Rectal smooth muscle tissue (tissue), 1 donor: ENCODE results near the gene HCN1.
"Not testable (repeated sequence)": the region's sequence is repeated elsewhere in the genome, so short reads cannot be mapped to it uniquely, and the experiment has no call there.

Experiments used
- H3K27ac ChIP-seq: one replicate; pipeline ENCODE4 v1.7.0; 2013; ENCODE audit warnings: low read depth, low read length, inconsistent platforms
- H3K27me3 ChIP-seq: one replicate; pipeline ENCODE4 v1.7.0; 2013; ENCODE audit warnings: low read length; ENCODE audit not compliant: control insufficient read depth, insufficient read depth
- H3K36me3 ChIP-seq: one replicate; pipeline ENCODE4 v1.7.0; 2013; ENCODE audit warnings: low read length; ENCODE audit not compliant: control insufficient read depth, insufficient read depth
- H3K4me1 ChIP-seq: one replicate; pipeline ENCODE4 v1.7.0; 2013; ENCODE audit warnings: low read length; ENCODE audit not compliant: control insufficient read depth, insufficient read depth
- H3K4me3 ChIP-seq: one replicate; pipeline ENCODE4 v1.7.0; 2013; ENCODE audit warnings: low read length
- H3K9ac ChIP-seq: one replicate; pipeline ENCODE4 v1.7.0; 2013; ENCODE audit warnings: low read length

Gene HCN1

GRCh38 chr5:45408067-45408466 is 288.1 kb downstream of the HCN1 start:
- Histone ChIP-seq H3K4me1 (no peaks in the 10 kb centered on the region), H3K36me3 (no peaks in the 10 kb centered on the region), H3K4me3 (no peak overlapping the region), H3K27ac (no peak overlapping the region), H3K27me3 (no peaks in the 10 kb centered on the region), H3K9ac (no peak overlapping the region)

DNA sequence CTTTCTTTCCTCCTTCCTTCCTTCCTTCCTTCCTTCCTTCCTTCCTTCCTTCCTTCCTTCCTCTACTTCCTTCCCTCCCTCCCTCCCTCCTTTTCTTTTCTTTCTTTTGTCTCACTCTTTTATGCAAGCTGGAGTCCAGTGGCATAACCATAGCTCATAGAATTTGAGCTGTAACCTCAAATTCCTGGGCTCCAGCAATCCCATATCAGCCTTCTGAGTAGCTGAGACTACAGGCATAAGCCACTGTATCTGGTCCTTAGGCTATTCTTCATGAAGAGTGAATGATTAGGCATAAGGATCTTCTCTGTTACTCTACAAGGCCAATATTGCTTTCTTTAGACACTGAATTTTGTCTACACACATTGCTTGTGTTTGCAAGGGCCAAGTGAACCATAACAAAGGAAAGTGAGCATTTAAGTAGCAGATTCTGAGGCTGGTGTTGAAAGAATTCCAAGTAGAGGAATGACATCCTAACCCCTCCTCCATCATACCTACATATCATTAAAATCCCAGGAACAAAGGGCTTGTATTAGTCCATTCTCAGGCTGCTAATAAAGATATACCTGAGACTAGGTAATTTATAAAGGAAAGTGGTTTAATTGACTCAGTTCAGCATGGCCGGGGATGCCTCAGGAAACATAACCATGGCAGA is 293.2 kb downstream of the HCN1 start:
- Histone ChIP-seq H3K27me3 (no peaks in the 10 kb centered on the region), H3K27ac (no peak overlapping the region), H3K36me3 (no peaks in the 10 kb centered on the region), H3K4me3 (no peak overlapping the region), H3K9ac (no peak overlapping the region), H3K4me1 (no peaks in the 10 kb centered on the region)

DNA sequence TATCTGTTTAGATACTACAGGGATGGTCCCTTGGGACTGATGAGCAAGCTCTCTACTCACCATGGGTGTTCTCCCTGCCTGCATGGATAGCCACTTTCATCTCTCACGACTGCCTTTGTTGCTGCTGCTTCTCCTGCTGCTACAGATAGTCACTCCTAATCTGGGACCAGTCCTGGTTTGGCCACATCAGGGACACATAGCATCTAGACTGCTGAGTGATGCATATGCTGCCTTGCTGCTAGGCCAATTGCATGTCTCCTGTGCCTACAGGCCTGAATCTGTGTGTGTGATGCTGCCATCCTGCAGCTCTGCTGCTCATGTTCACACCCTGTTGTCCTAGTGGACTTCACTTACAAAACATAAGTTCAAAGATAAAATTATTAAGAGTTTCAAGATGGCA is 297.1 kb downstream of the HCN1 start:
- Histone ChIP-seq H3K27ac (no peak overlapping the region), H3K9ac (no peak overlapping the region), H3K27me3 (no peaks in the 10 kb centered on the region), H3K36me3 (no peaks in the 10 kb centered on the region), H3K4me3 (no peak overlapping the region), H3K4me1 (no peaks in the 10 kb centered on the region)

DNA sequence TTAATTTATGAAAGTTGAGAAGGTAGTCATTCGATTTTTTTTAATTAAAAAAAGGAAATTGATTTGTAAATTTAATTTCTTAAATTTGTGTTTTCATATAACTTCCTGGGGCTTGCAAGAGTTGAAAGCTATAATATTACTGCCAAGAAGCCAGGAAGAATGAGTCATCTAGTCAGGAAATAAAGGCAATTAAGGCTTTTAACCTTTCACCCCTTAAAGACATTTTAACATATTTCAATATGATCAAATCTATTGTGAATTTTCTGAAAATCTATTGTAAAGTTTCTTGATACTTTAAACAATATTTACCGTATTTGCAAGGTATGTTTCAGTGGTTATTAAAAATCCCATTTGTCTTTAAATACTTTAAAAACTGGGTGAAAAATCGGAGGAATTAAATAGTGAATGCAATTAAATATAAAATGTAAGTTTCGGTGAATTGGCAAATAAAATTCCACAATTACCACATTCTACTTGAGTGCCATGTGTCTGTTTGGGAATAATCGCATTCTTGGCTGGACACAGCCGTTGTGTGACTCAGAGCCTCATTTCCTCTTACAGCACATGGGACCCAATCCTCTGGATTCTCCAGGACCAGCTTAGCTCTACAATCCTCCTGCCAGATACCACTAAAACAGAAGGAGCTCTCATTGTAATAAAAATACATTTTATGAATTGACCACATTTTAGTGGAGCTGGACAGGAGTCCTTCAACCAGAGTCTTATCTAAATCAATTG is 310.7 kb downstream of the HCN1 start:
- no peaks in the 10 kb centered on the region for H3K27me3 ChIP-seq
- H3K27ac ChIP-seq, result no peak overlapping the region
- no peaks in the 10 kb centered on the region for H3K4me1 ChIP-seq

DNA sequence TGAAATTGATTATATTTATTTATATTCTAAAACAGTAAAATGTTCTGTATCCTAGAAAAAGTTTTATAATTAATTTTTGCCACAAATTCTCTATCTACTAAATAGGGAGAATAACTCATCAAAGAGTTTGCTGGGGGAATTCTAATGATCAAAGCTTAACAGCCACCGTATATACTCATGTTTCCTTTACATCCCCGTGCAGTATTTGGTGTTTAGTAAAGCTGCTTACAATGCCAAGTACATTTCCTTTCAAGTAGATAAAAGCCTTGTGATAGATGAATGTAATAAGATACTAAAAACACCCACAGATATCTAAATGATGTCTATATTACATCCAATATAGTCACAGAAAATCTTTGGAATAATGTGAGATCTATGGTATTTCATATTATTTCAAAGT is 312.2 kb downstream of the HCN1 start:
- H3K4me3 ChIP-seq, result no peak overlapping the region
- H3K36me3 ChIP-seq, result no peaks in the 10 kb centered on the region
- H3K27me3 ChIP-seq, result no peaks in the 10 kb centered on the region
- no peak overlapping the region for H3K27ac ChIP-seq
- H3K4me1 ChIP-seq, result no peaks in the 10 kb centered on the region
- H3K9ac ChIP-seq, result no peak overlapping the region

More for the DNA sequence above, 310.7 kb downstream of the HCN1 start:
- Histone ChIP-seq H3K4me3 (no peak overlapping the region), H3K9ac (no peak overlapping the region), H3K36me3 (no peaks in the 10 kb centered on the region)

DNA sequence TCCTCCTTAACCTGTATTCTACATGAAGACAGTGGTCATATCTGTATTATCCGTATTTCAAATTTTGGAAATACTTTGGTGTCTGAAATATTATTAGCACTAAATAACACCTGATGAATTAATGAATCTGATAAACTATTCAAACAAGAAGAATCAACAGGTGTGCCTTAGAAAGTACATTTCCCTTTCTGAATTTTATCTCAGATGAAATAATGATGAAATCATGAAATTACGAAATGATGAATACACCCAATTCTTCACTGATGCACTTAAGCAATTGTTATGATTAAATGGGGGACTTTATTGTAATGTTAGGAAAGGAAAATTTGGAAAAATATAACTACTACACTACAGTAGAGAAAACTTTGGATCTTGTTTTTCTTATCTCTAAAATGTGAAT is 313.6 kb downstream of the HCN1 start:
- Histone ChIP-seq H3K4me3 (no peak overlapping the region), H3K27me3 (no peaks in the 10 kb centered on the region), H3K9ac (no peak overlapping the region), H3K36me3 (no peaks in the 10 kb centered on the region), H3K27ac (no peak overlapping the region), H3K4me1 (no peaks in the 10 kb centered on the region)

DNA sequence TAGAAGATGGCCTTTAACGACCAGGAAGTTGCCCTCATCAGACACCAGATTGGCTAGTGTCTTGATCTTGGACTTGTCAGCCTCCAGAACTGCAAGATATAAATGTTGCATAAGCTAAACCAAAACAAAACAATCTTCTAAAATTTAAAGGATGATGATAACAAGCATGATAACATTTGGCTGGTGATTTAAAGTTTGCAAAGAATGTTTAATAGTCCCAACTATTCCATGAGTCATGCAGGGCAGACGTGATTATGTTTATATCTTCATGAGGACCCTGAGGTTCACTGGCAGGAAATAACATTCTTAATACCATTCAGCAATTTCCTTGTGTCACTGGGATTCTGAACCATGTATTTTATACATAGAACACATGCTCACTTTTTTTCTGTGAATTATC is 319.8 kb downstream of the HCN1 start:
- H3K27me3 ChIP-seq, result no peaks in the 10 kb centered on the region
- H3K9ac ChIP-seq, result no peak overlapping the region
- no peak overlapping the region for H3K4me3 ChIP-seq
- no peaks in the 10 kb centered on the region for H3K36me3 ChIP-seq
- no peaks in the 10 kb centered on the region for H3K4me1 ChIP-seq
- H3K27ac ChIP-seq, result no peak overlapping the region

DNA sequence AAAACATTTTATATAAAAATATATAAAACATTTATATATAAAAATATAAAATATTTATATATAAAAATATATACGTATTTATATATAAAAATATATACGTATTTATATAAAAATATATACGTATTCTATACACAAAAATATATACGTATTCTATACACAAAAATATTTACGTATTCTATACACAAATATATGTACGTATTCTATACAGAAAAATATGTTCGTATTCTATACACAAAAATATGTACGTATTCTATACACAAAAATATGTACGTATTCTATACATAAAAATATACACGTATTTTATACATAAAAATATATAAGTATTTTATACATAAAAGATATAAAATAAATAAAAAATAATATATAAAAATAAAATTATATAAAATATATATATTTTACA is 323.6 kb downstream of the HCN1 start:
- H3K36me3 ChIP-seq, result no peaks in the 10 kb centered on the region
- H3K9ac ChIP-seq, result no peak overlapping the region
- H3K27me3 ChIP-seq, result no peaks in the 10 kb centered on the region
- no peak overlapping the region for H3K27ac ChIP-seq
- H3K4me1 ChIP-seq, result no peaks in the 10 kb centered on the region
- no peak overlapping the region for H3K4me3 ChIP-seq

- not testable (repeated sequence) for H3K4me1 ChIP-seq, H3K9ac ChIP-seq, H3K27ac ChIP-seq, H3K4me3 ChIP-seq, H3K27me3 ChIP-seq, H3K36me3 ChIP-seq
Measured at GRCh38 chr5:45371423-45371822, 324.8 kb downstream of the HCN1 start.

GRCh38 chr5:45355189-45355992 is 340.8 kb downstream of the HCN1 start:
- H3K9ac ChIP-seq, result no peak overlapping the region
- no peak overlapping the region for H3K27ac ChIP-seq
- no peaks in the 10 kb centered on the region for H3K4me1 ChIP-seq
- H3K27me3 ChIP-seq, result no peaks in the 10 kb centered on the region
- H3K4me3 ChIP-seq, result no peak overlapping the region
- no peaks in the 10 kb centered on the region for H3K36me3 ChIP-seq

GRCh38 chr5:45336464-45336863 is 359.7 kb downstream of the HCN1 start:
- no peaks in the 10 kb centered on the region for H3K36me3 ChIP-seq
- no peaks in the 10 kb centered on the region for H3K27me3 ChIP-seq
- H3K4me1 ChIP-seq, result no peaks in the 10 kb centered on the region
- no peak overlapping the region for H3K9ac ChIP-seq
- H3K4me3 ChIP-seq, result no peak overlapping the region
- H3K27ac ChIP-seq, result no peak overlapping the region

DNA sequence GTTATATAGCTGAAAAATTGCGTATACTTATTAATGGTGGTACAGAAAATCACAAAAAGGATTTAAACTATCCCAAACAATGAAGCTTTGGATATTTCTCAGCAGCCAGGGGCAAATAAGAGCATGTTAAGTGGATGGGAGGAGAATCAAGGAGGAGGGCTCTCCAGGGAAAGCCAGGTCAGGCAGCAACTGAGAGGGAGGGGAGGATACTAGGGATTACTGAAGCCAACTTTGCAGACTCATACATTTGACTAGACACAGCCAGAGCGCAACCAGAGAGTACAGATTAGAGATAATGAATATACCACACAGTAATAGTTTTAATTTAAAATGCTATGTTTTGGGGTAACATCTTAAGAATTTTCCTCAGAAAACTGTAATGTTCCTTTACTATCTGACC is 360.2 kb downstream of the HCN1 start:
- H3K27ac ChIP-seq, result no peak overlapping the region
- no peaks in the 10 kb centered on the region for H3K27me3 ChIP-seq
- H3K36me3 ChIP-seq, result no peaks in the 10 kb centered on the region
- H3K4me1 ChIP-seq, result no peaks in the 10 kb centered on the region
- H3K4me3 ChIP-seq, result no peak overlapping the region
- no peak overlapping the region for H3K9ac ChIP-seq
